Measurements from ENCODE around the gene ZMYM2.

Gene ZMYM2

GRCh38 chr13:20109037-20109436 lies 150.5 kb downstream of the ZMYM2 start:
- DNase-seq, result no peak

GRCh38 chr13:20114066-20114610 lies 155.6 kb downstream of the ZMYM2 start:
- no peak for DNase-seq

- DNase-seq, result no peak
Observed at GRCh38 chr13:20116213-20116612, 157.7 kb downstream of the ZMYM2 start.

GRCh38 chr13:20118268-20119140 lies 160.0 kb downstream of the ZMYM2 start:
- peak; percentile 15 to 20 for DNase-seq

- DNase-seq, result no peak
Observed at GRCh38 chr13:20119960-20120359, 161.4 kb downstream of the ZMYM2 start.

GRCh38 chr13:20121159-20121525 lies 162.6 kb downstream of the ZMYM2 start:
- DNase-seq, result peak; percentile 68 to 78

GRCh38 chr13:20124303-20124702 lies 165.8 kb downstream of the ZMYM2 start:
- no peak for DNase-seq

GRCh38 chr13:20125129-20125782 lies 166.7 kb downstream of the ZMYM2 start:
- no peak for DNase-seq

- no peak for DNase-seq
Observed at GRCh38 chr13:20125783-20126165, 167.2 kb downstream of the ZMYM2 start.

- peak; percentile 47 to 67 for DNase-seq
Observed at GRCh38 chr13:20126541-20127261, 168.2 kb downstream of the ZMYM2 start.

- DNase-seq, result peak; percentile 15 to 21
Observed at GRCh38 chr13:20127262-20127561, 168.7 kb downstream of the ZMYM2 start.

GRCh38 chr13:20127562-20128458 lies 169.3 kb downstream of the ZMYM2 start:
- peak; percentile 35 to 48 for DNase-seq

GRCh38 chr13:20128459-20128931 lies 170.0 kb downstream of the ZMYM2 start:
- no peak for DNase-seq

GRCh38 chr13:20129076-20129475 lies 170.5 kb downstream of the ZMYM2 start:
- no peak for DNase-seq

- no peak for DNase-seq
Observed at GRCh38 chr13:20130012-20130411, 171.5 kb downstream of the ZMYM2 start.

GRCh38 chr13:20130652-20131051 lies 172.1 kb downstream of the ZMYM2 start:
- DNase-seq, result no peak

GRCh38 chr13:20131057-20131832 lies 172.7 kb downstream of the ZMYM2 start:
- no peak for DNase-seq

- no peak for DNase-seq
Observed at GRCh38 chr13:20132052-20132634, 173.6 kb downstream of the ZMYM2 start.

- DNase-seq, result no peak
Observed at GRCh38 chr13:20134732-20135131, 176.2 kb downstream of the ZMYM2 start.

GRCh38 chr13:20136781-20137703 lies 178.5 kb downstream of the ZMYM2 start:
- DNase-seq, result no peak

Measured in AML-193 (cell line).